Hepatocyte (in vitro differentiated cells): ENCODE data around the gene BRCA1.

Experiments
- CTCF ChIP-seq: fragments of 200-600 bp; sonication (generic); IDR thresholded peaks from 2 replicates; pipeline ENCODE4 v1.5.1; 2016; ENCODE audit warnings: antibody characterized with exemption, mild to moderate bottlenecking; ENCODE audit not compliant: poor library complexity
- EZH2 ChIP-seq: fragments of 200-600 bp; sonication (generic); IDR thresholded peaks from 2 replicates; pipeline ENCODE4 v1.6.1; 2016; ENCODE audit warnings: antibody characterized with exemption, mild to moderate bottlenecking, borderline replicate concordance
- EZH2phosphoT487 ChIP-seq: fragments of 200-600 bp; sonication (generic); IDR thresholded peaks from one replicate; pipeline ENCODE4 v1.6.1; 2018; ENCODE audit warnings: antibody characterized with exemption, mild to moderate bottlenecking, low read depth, moderate library complexity; ENCODE audit not compliant: unreplicated experiment, severe bottlenecking

- TF ChIP-seq CTCF (no peak), EZH2 (no peak), EZH2phosphoT487 (no peak)
These were observed 15.5 kb upstream of the BRCA1 start for GRCh38 chr17:43140396-43141332.
